Measurements from ENCODE around the gene MYOZ3. TPM values are rescaled to one million over a fixed set of nuclear protein-coding genes. Genes with fewer than 3 reads are reported as not detected.

The MYOZ3 gene
- total and polyA plus RNA-seq, 2 of the 8 experiments (the other 6 are each of a cell fraction or from before 2014, with no cell fraction given): 9.6 to 19.1 TPM

DNA sequence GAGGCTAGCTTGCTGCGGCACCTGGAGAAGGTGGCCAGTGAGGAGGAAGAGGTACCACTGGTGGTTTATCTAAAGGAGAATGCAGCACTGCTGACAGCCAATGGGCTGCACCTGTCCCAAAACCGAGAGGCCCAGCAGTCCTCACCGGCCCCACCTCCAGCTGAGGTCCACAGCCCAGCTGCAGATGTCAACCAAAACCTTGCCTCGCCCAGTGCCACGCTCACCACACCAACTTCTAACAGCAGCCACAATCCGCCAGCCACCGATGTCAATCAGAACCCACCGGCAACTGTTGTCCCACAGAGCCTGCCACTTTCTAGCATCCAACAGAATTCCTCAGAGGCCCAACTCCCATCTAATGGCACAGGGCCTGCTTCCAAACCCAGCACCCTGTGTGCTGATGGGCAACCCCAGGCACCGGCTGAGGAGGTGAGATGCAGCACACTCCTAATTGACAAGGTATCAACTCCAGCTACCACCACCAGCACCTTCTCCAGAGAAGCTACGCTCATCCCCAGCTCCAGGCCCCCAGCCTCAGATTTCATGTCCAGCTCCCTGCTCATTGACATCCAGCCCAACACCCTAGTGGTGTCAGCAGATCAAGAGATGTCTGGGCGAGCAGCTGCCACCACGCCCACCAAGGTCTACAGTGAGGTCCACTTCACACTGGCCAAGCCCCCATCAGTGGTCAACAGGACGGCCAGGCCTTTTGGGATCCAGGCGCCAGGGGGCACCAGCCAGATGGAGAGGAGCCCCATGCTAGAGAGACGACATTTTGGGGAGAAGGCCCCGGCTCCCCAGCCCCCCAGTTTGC is 12.6 kb upstream of the MYOZ3 start (continued):
- no peak for TF ChIP-seq RNF2 (IDR thresholded peaks at IDR 0.05; ENCODE audit: borderline replicate concordance, low read depth, low read length, missing control alignments, poor library complexity, severe bottlenecking)
